Measurements from ENCODE around the gene PTPN6. TPM values are rescaled to one million over a fixed set of nuclear protein-coding genes. Genes with fewer than 3 reads are reported as not detected.

The PTPN6 gene
- total RNA-seq, 1 experiment from 2014 or later = 47.7 TPM

DNA sequence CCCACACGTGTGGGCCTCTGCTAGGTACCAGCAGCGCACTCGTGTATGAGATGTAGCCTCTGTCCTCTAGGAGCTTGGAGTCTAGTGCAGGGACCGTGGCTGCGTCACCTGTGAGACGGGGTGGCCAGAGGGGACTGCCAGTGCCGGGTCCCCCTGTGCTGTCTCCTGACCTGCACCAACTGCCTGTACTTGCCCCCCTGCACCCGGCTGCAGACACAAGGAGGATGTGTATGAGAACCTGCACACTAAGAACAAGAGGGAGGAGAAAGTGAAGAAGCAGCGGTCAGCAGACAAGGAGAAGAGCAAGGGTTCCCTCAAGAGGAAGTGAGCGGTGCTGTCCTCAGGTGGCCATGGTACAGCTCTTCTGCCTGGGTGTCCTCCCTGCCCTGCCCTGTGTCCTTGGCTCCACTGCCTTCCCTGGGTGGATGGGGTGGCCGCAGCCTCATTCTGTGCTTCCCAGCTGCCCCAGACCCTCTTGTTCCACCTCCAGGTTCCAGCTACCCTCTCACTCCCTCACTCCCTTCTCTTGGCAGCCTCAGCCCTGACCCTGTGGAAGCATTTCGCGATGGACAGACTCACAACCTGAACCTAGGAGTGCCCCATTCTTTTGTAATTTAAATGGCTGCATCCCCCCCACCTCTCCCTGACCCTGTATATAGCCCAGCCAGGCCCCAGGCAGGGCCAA is 9.6 kb downstream of the PTPN6 start:
- H3K9me2 ChIP-seq (ENCODE audit: insufficient read depth) = no peaks in the 10 kb centered on the region
- H3K27me3 ChIP-seq (ENCODE audit: insufficient read depth, low read length) = no peaks in the 10 kb centered on the region
- peaks cover under 1 to 5% of the 10 kb centered on the region in 2 experiments; a peak in 2 of 4 replicates for H3K36me3 ChIP-seq (ENCODE audit: control insufficient read depth in 1 of 2, insufficient read depth in 2 of 2, low read length in 2 of 2)
- BruUV-seq (replicated peaks) = no TSS peak
- peaks cover 28% of the 10 kb centered on the region for H3K79me2 ChIP-seq (ENCODE audit: insufficient read depth, low read length)
- TF ChIP-seq, protein P1, sequence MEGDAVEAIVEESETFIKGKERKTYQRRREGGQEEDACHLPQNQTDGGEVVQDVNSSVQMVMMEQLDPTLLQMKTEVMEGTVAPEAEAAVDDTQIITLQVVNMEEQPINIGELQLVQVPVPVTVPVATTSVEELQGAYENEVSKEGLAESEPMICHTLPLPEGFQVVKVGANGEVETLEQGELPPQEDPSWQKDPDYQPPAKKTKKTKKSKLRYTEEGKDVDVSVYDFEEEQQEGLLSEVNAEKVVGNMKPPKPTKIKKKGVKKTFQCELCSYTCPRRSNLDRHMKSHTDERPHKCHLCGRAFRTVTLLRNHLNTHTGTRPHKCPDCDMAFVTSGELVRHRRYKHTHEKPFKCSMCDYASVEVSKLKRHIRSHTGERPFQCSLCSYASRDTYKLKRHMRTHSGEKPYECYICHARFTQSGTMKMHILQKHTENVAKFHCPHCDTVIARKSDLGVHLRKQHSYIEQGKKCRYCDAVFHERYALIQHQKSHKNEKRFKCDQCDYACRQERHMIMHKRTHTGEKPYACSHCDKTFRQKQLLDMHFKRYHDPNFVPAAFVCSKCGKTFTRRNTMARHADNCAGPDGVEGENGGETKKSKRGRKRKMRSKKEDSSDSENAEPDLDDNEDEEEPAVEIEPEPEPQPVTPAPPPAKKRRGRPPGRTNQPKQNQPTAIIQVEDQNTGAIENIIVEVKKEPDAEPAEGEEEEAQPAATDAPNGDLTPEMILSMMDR (IDR thresholded peaks at IDR 0.05 in 2 of 3, conservative IDR thresholded peaks at IDR 0.05 in 1 of 3; ENCODE audit: borderline replicate concordance in 1 of 3, insufficient read depth in 1 of 3, low read depth in 2 of 3, low read length in 2 of 3) = peak in 1 of 3 experiments; percentile 7; a peak in 1 of 6 replicates
- no peak for TF ChIP-seq JUND (IDR thresholded peaks at IDR 0.05)
- peak overlapping the region; percentile 97 for H3K27ac ChIP-seq (ENCODE audit: low read depth, low read length)
- no peak for DNase-seq (ENCODE audit: low read depth, low spot score)
- peak overlapping the region; percentile 87 for H3K4me2 ChIP-seq (ENCODE audit: low read length)
- no peak for ATAC-seq
- peaks cover 3% of the 10 kb centered on the region; the same call in 1 of the 2 replicates for H4K20me1 ChIP-seq (ENCODE audit: insufficient read depth)
- ChIA-PET POLR2A (interaction anchor here (1.1 to 9.9 kb wide), 11 partner anchors 14 to 147 kb away, joined by 3 to 269 read pairs (median 5); partner anchors contain the start of genes ATN1, C12orf57, LPCAT3 and RNU7-1), RAD21 (ENCODE audit: low non-redundant PET in 1 of 2, low total read pairs in 2 of 2, uncharacterized antibody in 2 of 2, unreplicated experiment in 2 of 2) (interaction anchor here in 1 of 2 experiments (4.0 kb wide), 1 partner anchor 15 kb away, joined by 22 read pairs; no protein-coding TSS in a partner anchor), CTCF (interaction anchor here (1.1 to 6.0 kb wide), 5 partner anchors 11 to 89 kb away, joined by 3 to 101 read pairs (median 11); partner anchors contain the start of genes C12orf57, LPCAT3, RNU7-1 and SPSB2)
- no peak overlapping the region for H2AFZ ChIP-seq (ENCODE audit: low read depth, low read length, poor library complexity, severe bottlenecking)
- peak overlapping the region; percentile 96 to 99 for H3K4me3 ChIP-seq (replicated peaks in 1 of 2; ENCODE audit: low read depth in 1 of 2, low read length in 2 of 2)
- intact Hi-C loops (cut with micrococcal nuclease) = loop anchor here (1.0 to 5.0 kb wide), 2 partner anchors 14 to 208 kb away; partner anchors contain the start of gene MLF2
- H3K9me3 ChIP-seq (ENCODE audit: control insufficient read depth in 1 of 2, insufficient read depth in 1 of 2, low read depth in 1 of 2, low read length in 2 of 2) = no peaks in the 10 kb centered on the region
- peak overlapping the region; percentile 100 for H3K9ac ChIP-seq (ENCODE audit: low read length)
- H3K4me1 ChIP-seq (ENCODE audit: control insufficient read depth in 1 of 2, insufficient read depth in 2 of 2, low read length in 2 of 2) = peaks cover 26 to 47% of the 10 kb centered on the region in 2 experiments

DNA sequence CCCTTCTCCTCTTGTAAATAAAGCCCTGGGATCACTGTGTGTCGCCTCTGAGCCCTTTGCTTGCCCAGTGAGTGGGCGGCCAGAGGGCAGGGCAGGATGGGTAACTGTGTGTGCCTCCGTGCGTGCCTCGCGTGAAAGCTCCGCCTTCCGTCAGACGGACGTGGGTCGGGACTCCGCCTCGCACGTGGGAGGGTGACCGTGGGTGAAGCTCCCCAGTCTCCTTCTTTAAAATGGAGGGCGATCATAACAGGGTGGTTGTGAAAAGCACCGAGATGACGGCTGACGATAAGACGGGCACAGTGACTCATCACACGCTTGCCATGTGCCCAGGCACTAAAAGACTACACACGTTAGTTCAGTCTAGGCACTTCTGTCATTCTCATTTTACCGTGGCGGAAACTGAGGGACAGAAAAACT is 10.1 kb downstream of the PTPN6 start:
- TSS peak; percentile 59 for BruUV-seq (replicated peaks)
- Histone ChIP-seq H3K27me3 (ENCODE audit: insufficient read depth, low read length) (no peaks in the 10 kb centered on the region), H2AFZ (ENCODE audit: low read depth, low read length, poor library complexity, severe bottlenecking) (no peak overlapping the region), H3K36me3 (ENCODE audit: control insufficient read depth in 1 of 2, insufficient read depth in 2 of 2, low read length in 2 of 2) (peaks cover 2 to 10% of the 10 kb centered on the region in 2 experiments; a peak in 2 of 4 replicates), H3K9ac (ENCODE audit: low read length) (peak overlapping the region; percentile 100), H3K9me3 (ENCODE audit: control insufficient read depth in 1 of 2, insufficient read depth in 1 of 2, low read depth in 1 of 2, low read length in 2 of 2) (no peaks in the 10 kb centered on the region), H3K9me2 (ENCODE audit: insufficient read depth) (no peaks in the 10 kb centered on the region), H3K4me2 (ENCODE audit: low read length) (peak overlapping the region; percentile 87), H3K4me3 (replicated peaks in 1 of 2; ENCODE audit: low read depth in 1 of 2, low read length in 2 of 2) (peak overlapping the region; percentile 96 to 99), H3K4me1 (ENCODE audit: control insufficient read depth in 1 of 2, insufficient read depth in 2 of 2, low read length in 2 of 2) (peaks cover 28 to 52% of the 10 kb centered on the region in 2 experiments), H3K27ac (ENCODE audit: low read depth, low read length) (peak overlapping the region; percentile 97), H3K79me2 (ENCODE audit: insufficient read depth, low read length) (peaks cover 34% of the 10 kb centered on the region), H4K20me1 (ENCODE audit: insufficient read depth) (peaks cover 8% of the 10 kb centered on the region; the same call in 1 of the 2 replicates)
- ChIA-PET POLR2A (interaction anchor here (0.7 to 9.9 kb wide), 18 partner anchors 9 to 195 kb away, joined by 3 to 269 read pairs (median 4); partner anchors contain the start of genes ATN1, C12orf57, LPCAT3 and PHB2), CTCF (interaction anchor here (1.1 to 6.0 kb wide), 6 partner anchors 11 to 147 kb away, joined by 3 to 101 read pairs (median 8); partner anchors contain the start of genes C12orf57, LPCAT3, RNU7-1 and SPSB2), RAD21 (ENCODE audit: low non-redundant PET in 1 of 2, low total read pairs in 2 of 2, uncharacterized antibody in 2 of 2, unreplicated experiment in 2 of 2) (interaction anchor here in 1 of 2 experiments (1.5 to 4.0 kb wide), 2 partner anchors 16 to 36 kb away, joined by 3 to 22 read pairs; no protein-coding TSS in a partner anchor)
- DNase-seq (ENCODE audit: low read depth, low spot score) (no peak), ATAC-seq (peak; percentile 31)
- intact Hi-C loops (cut with micrococcal nuclease) = loop anchor here (1.0 to 5.0 kb wide), 2 partner anchors 15 to 209 kb away; partner anchors contain the start of gene MLF2
- TF ChIP-seq, protein P1 (IDR thresholded peaks at IDR 0.05 in 2 of 3, conservative IDR thresholded peaks at IDR 0.05 in 1 of 3; ENCODE audit: borderline replicate concordance in 1 of 3, insufficient read depth in 1 of 3, low read depth in 2 of 3, low read length in 2 of 3) = no peak
- TF ChIP-seq POLR2A (IDR thresholded peaks at IDR 0.05; ENCODE audit: borderline replicate concordance, extremely low read depth, insufficient read depth, insufficient read length) (peak; percentile 44), ELF1 (IDR thresholded peaks at IDR 0.05; ENCODE audit: borderline replicate concordance, low read depth) (no peak), YY1 (IDR thresholded peaks at IDR 0.05; ENCODE audit: extremely low read depth, insufficient replicate concordance, low read depth, low read length) (peak; percentile 66), JUND (IDR thresholded peaks at IDR 0.05) (no peak), EZH2phosphoT487 (IDR thresholded peaks at IDR 0.05; ENCODE audit: borderline replicate concordance) (no peak)
- TF ChIP-seq, protein P2, sequence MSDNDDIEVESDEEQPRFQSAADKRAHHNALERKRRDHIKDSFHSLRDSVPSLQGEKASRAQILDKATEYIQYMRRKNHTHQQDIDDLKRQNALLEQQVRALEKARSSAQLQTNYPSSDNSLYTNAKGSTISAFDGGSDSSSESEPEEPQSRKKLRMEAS (IDR thresholded peaks at IDR 0.05) = no peak

Data from HCT116 (cell line).